GM12801 (cell line): ENCODE results near the gene FICD.

Experiments
- CTCF ChIP-seq: IDR thresholded peaks from one replicate; pipeline ENCODE4 v1.5.1; 2011; ENCODE audit warnings: control low read depth; ENCODE audit not compliant: insufficient read length; ENCODE audit errors: extremely low read depth

FICD gene

GRCh38 chr12:108478611-108479206, 36.4 kb upstream of the FICD start:
- TF ChIP-seq CTCF: no peak

- no peak for TF ChIP-seq CTCF
These were observed 35.6 kb upstream of the FICD start for GRCh38 chr12:108479364-108480070.

DNA sequence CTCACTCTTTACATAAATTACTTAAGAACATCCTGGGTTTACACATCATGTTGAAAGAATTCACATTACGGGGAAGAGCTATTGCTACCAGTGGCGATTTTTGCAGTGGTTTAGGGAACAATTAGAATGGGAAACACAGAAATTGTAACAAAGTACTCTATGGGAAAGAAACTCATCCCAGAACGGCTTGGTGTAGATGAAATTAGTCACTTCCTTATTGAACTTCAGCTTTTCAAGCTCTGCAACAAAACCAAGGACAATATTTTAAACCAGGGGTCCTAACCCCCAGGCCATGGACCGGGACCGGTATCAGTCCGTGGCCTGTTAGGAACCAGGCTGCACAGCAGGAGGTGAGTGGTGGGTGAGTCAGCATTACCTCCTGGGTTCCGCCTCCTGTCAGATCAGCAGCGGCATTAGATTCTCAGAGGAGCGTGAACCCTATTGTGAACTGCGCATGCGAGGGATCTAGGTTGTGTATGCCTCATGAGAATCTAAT, 32.3 kb upstream of the FICD start:
- TF ChIP-seq CTCF: no peak

DNA sequence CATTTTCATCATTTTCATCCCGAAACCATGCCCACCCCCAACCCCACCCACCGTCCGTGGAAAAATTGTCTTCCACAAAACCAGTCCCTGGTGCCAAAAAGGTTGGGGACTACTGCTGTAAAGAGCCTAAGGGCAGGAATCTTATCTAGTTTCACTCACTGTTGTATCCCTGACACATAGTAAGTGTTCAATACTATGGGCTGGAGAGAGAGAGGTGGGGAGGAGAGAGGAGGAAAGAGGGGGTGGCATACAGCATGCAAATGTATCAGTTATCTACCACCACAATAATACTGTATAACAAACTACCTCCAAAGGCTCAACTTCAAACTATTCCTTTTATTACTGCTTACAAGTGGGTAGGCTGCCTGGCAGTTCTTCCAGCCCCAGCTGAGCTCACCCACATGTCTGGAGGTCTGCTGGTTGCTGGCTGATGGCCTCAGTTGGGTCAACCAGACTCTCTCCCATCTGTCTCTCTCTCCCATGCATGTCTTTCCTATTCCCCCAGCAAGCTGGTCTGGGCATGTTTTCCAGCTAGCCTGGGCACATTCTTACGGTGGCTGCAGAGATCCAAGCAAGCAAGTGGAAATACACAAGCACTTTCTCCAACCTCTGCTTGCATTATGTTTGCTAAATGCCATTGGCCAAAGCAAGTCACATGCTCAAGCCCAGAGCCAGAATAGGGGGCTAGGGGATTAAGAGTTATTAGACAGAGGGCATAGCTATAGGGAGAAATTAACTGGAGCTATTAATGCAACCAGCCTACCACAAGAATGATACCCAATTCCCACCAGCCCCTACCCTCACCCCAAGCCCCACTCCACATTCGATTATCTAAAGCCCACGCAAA, 31.6 kb upstream of the FICD start:
- TF ChIP-seq CTCF: no peak

DNA sequence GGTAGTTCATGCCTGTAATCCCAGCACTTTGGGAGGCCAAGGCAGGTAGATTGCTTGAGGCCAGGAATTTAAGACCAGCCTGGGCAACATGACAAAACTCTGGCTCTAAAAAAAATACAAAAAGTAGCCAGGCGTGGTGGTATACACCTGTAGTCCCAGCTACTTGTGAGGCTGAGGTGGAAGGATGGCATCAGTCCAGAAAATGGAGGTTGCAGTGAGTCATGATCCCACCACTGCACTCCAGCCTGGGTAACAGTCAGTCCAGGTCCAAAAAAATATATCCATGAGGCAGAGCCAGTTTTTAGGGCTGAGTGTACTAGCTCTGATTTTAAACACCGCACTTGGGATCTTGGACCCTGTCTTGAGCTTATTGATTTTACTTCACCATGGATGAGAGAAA, 30.6 kb upstream of the FICD start:
- no peak for TF ChIP-seq CTCF

GRCh38 chr12:108484845-108485244, 30.2 kb upstream of the FICD start:
- TF ChIP-seq CTCF: no peak

GRCh38 chr12:108491256-108491655, 23.8 kb upstream of the FICD start:
- no peak for TF ChIP-seq CTCF
